Urinary bladder (tissue), 4 donors: Measurements from ENCODE around the gene PIGR. TPM values are rescaled to one million over a fixed set of nuclear protein-coding genes. Genes with fewer than 3 reads are reported as not detected.

ENCODE experiments used
- DNase-seq: peaks from one replicate; pipeline ENCODE4 v3.0.0-alpha.2; 2015; ENCODE audit errors: extremely low spot score
- H3K27ac ChIP-seq: one replicate; pipeline ENCODE4 v1.5.1; 2013; ENCODE audit warnings: low read depth, mild to moderate bottlenecking, moderate library complexity
- H3K36me3 ChIP-seq: one replicate; pipeline ENCODE4 v1.6.1; 2013; ENCODE audit warnings: mild to moderate bottlenecking, moderate library complexity; ENCODE audit not compliant: insufficient read depth
- H3K4me1 ChIP-seq: one replicate; pipeline ENCODE4 v1.6.1; 2013; ENCODE audit warnings: mild to moderate bottlenecking, moderate library complexity; ENCODE audit not compliant: insufficient read depth
- H3K4me3 ChIP-seq: one replicate; pipeline ENCODE4 v1.5.1; 2013; ENCODE audit warnings: low read depth, low read length
- whole genome bisulfite sequencing: extraction: QIAGEN DNeasy Blood & Tissue Kit; methylation state at CpG from one replicate; pipeline ENCODE4 v1.1.7; 2013; 5-methylcytosine and 5-hydroxymethylcytosine counted together
- polyA plus RNA-seq: library from polyadenylated mRNA; stranded (reverse); fragments of 200-250 nt; gene quantifications from one replicate; pipeline ENCODE4 v1.2.3, GENCODE V29; 2013
- total RNA-seq: library from RNA; depleted of rRNA; stranded (reverse); fragments of >200 nt; gene quantifications from one replicate; pipeline ENCODE4 v1.2.3, GENCODE V29; 2014
- donor health status: healthy with polysubstance abuse.
- donor health status: healthy.

The PIGR gene
- total and polyA plus RNA-seq, 2 donors = 2.3 to 27.5 TPM

DNA sequence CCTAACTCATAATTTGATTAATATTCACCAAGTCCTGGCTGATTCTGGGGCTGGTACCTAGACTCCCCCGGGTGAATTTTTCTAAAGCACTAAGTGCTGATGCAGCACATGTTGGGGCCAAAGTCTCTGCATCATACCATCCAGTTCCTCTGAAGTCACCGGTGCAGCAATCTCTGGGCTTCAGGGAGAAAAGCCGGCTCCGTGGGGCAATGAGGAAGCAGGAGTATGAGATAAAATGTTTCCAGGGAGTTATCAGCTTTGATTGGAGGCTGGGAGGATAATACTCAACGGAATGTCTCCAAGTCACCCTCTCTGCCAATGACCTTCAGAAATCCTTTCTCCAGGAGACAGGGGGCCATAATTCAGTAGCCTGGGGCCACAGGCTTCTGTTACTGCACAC, 22.8 kb upstream of the PIGR start:
- DNase-seq = no peak
- Histone ChIP-seq H3K4me1 (no peaks in the 10 kb centered on the region), H3K36me3 (no peaks in the 10 kb centered on the region), H3K27ac (no peak overlapping the region), H3K4me3 (no peak overlapping the region)
- 56% methylated on average over 5 of the region's 5 CpGs for WGBS

DNA sequence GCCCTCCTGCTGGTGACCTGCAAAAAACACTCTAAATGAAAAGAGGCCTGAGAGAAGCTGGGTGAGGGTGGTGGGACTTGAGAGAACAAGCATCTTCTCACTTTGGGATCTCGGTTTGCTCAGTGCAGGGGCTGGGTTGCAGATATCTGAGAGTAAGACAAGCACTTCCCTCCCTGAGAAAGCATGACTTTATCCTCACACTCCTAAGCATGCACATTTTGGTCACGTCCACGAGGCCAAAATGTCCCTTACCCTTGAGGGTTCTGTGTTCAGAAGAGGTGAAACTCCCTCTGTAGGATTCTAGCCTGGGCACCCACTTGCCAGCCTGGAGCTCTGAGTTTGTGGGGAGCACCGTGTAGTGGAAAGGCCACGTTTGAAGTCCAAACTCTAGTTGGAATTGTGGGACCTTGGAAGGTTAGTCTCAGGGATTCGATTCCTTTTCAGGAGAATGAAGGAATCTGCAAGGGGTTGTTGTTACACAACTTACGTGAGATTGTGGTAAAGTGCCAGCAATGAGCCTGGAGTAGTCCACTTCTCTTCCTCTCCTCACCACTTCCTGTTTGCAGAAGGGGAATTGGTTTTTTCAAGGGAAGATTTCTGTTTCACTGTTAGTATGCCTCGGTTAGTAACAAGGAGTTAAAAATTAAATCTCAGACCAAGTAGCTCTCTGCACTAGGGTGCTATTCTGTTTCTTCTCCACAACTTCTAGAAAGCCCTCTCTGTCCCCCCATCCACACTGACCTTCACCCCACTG, 21.0 kb upstream of the PIGR start:
- no peak overlapping the region for H3K27ac ChIP-seq
- WGBS = 68% methylated on average over 8 of the region's 8 CpGs
- no peak overlapping the region for H3K4me3 ChIP-seq
- H3K36me3 ChIP-seq = no peaks in the 10 kb centered on the region
- H3K4me1 ChIP-seq = no peaks in the 10 kb centered on the region
- no peak for DNase-seq

DNA sequence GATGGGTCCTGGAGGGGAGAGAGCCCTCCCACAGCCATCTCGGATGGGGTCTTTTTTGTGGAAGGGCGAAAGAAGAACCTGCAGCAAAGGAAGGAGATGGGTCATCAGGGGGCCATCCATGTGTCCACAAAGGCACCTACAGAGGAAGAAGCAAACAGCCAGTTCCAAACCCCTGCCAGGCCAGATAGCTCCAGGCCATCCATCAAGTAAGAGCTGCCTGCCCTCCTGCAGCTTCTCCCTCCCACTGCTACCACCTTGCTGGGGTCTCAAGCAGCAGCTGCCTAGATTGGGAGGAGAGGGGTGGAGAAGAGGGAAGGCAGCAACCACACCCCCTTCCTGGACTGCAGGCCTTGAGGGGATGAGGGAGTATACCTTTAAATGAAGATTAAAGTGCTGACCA, 19.5 kb upstream of the PIGR start:
- no peaks in the 10 kb centered on the region for H3K4me1 ChIP-seq
- H3K36me3 ChIP-seq = no peaks in the 10 kb centered on the region
- no peak for DNase-seq
- no peak overlapping the region for H3K4me3 ChIP-seq
- no peak overlapping the region for H3K27ac ChIP-seq
- 84% methylated on average over 2 of the region's 2 CpGs for WGBS

GRCh38 chr1:206963740-206964139, 17.5 kb upstream of the PIGR start:
- Histone ChIP-seq H3K4me1 (no peaks in the 10 kb centered on the region), H3K4me3 (no peak overlapping the region), H3K36me3 (no peaks in the 10 kb centered on the region), H3K27ac (no peak overlapping the region)
- 95% methylated on average over 1 of the region's 1 CpG for WGBS
- DNase-seq = no peak

DNA sequence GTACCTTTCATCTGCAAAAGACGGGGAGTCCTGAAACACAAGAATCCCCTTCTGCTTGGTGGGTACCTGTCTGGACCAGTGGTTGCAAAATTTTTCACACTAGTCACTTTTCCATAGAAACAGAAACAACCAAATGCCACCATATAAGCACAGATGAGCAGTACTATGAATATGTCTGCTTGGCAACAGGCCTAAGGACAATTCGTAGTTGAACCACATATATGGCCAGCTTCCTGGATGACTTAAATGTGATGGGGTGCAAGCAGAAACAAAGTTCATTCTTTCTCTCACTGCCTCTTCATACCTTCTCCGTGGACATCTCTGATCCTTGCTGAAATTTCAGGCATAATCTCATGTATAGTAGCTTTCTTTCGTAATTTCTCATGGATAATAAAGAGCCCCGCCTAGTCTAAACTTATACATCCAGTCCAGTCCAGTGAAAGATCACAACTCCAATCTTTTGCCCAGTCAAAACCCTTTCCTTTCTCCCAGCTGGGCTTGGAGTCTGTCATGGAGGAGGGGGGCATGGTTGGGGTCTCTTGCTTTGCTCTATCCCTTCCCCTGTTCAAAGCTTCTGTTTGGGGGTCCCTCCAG, 16.9 kb upstream of the PIGR start:
- Histone ChIP-seq H3K36me3 (no peaks in the 10 kb centered on the region), H3K4me1 (no peaks in the 10 kb centered on the region), H3K27ac (no peak overlapping the region), H3K4me3 (no peak overlapping the region)
- WGBS = 85% methylated on average over 5 of the region's 5 CpGs
- DNase-seq = no peak

- DNase-seq = no peak
- no peaks in the 10 kb centered on the region for H3K36me3 ChIP-seq
- no peak overlapping the region for H3K27ac ChIP-seq
- WGBS = 90% methylated on average over 7 of the region's 7 CpGs
- no peak overlapping the region for H3K4me3 ChIP-seq
- H3K4me1 ChIP-seq = no peaks in the 10 kb centered on the region
These were observed 16.0 kb upstream of the PIGR start for GRCh38 chr1:206962272-206962671.

DNA sequence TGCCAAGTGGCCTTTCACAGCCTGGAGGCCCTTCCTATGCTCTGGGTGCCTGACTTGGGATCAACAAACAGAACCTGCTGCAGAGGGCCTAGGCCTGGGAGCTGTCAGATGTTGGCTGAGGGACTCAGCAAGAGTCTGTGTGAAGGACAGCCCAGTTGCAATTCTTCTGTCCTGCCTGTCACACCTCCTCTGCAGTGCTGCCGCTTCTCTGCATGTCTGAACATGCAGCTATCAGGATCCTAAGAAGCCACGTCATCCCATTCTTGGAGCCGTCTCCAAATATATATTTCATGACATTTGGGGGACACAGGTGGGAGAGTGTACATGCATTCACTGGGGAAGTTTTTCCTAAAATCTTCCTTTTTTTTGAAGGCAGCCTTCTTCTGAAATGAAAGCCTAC, 15.4 kb upstream of the PIGR start:
- WGBS = 87% methylated on average over 3 of the region's 3 CpGs
- no peaks in the 10 kb centered on the region for H3K4me1 ChIP-seq
- H3K36me3 ChIP-seq = no peaks in the 10 kb centered on the region
- DNase-seq = no peak
- H3K27ac ChIP-seq = no peak overlapping the region
- H3K4me3 ChIP-seq = no peak overlapping the region

DNA sequence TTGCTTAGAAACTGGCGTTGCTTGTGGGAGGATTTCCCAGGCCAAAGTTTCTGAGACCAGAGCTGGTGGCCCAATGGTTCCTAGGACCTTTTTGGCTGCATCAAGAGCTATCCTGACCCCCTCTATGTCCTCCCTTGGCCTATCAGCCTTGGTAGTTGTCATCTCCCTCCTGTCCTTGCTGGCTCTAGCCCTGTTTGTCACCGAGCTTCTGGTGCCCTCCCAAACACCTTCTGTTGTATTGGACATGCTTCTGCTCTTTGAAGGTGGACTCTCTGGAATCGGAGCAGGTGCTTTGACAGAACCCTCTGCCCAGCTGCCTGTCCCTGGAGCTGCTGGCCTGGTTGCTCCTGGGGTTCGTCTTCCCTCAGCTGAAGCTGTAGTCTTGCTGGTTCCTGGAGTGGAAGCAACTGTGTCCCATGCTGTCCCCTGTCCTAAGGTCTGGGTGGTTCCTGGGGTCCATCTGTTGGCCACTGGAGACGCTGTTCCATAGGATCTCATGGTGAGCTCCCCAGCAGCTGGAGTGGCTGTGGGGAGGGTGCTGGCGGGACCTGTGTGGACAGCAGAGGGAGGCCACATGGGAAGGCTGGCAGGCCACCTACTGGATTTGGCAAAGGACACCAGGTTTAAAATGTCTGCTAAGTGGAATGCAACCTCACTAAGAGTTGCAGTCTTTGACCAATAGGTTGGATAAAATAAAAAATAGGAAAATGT, 14.6 kb upstream of the PIGR start:
- Histone ChIP-seq H3K4me3 (no peak overlapping the region), H3K27ac (no peak overlapping the region), H3K36me3 (no peaks in the 10 kb centered on the region), H3K4me1 (no peaks in the 10 kb centered on the region)
- no peak for DNase-seq
- 90% methylated on average over 6 of the region's 6 CpGs for WGBS

DNA sequence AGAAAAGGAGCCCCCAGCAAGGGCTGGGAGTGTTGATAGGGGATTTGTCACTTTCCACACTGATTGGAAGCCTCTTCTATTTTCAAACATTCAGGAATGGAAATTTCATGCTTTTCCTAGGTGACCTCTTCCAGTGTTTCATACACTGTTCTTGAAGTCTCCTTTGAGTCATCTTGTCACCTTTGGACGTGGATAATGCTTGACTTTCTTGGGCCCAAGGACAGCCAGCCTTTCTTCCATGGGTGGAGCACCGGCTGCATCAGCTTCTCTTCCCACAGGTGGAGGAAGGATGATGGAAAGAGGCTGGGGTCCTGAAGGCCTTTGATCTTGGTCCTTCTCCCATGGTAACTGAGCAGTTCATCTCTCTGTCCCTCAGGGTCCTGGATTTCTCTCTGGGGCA, 11.9 kb upstream of the PIGR start:
- no peaks in the 10 kb centered on the region for H3K4me1 ChIP-seq
- DNase-seq = no peak
- 91% methylated on average over 2 of the region's 2 CpGs for WGBS
- H3K27ac ChIP-seq = no peak overlapping the region
- H3K4me3 ChIP-seq = no peak overlapping the region
- no peaks in the 10 kb centered on the region for H3K36me3 ChIP-seq

- H3K36me3 ChIP-seq = no peaks in the 10 kb centered on the region
- no peak for DNase-seq
- H3K4me3 ChIP-seq = no peak overlapping the region
- H3K4me1 ChIP-seq = no peaks in the 10 kb centered on the region
- WGBS = 73% methylated on average over 5 of the region's 5 CpGs
- no peak overlapping the region for H3K27ac ChIP-seq
These were observed 11.4 kb upstream of the PIGR start for GRCh38 chr1:206957639-206958038.

GRCh38 chr1:206955476-206956451, 9.5 kb upstream of the PIGR start:
- no peak for DNase-seq
- 35% methylated on average over 11 of the region's 11 CpGs for WGBS

DNA sequence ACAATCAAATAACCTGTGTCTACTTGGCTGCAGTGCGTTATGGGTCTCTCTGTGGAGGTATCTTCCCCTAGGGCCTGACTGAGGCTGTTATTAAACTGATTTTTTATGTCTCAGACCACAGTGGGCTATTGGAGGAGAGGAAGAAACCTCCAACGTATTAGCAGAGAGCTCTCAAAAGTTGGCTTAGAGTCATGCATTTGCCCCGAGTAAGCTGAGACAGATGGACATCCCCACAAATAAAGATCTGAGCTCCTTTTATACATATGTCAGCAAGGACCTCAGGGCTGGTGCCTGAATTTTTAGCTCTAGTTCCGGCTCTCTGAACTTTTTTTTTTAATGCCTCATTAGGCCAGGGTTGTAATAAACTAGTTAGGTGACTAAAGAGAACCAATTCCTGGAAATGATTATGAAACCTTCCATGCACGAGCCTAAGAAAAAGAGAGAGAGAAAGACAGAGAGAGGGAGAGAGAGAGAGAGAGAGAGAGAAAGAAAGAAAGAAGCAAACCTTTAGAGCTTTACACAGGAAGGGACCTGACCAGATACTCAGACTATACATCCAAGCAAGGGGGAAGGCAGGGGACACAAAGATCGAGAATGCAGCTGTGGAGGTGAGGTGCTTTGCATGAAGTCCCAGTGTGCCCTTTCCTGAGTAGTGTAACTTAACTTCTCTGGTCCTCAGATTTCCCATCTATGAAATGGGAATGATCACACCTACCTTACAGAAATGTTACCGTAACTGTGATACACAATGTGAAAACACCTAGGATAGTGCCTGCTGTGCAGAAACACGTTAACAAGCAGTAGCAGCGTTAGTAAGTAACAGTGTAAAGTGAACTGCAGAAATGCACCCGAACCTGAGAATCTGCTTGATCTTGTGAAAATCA, 8.4 kb upstream of the PIGR start:
- Histone ChIP-seq H3K4me1 (no peaks in the 10 kb centered on the region), H3K4me3 (no peak overlapping the region), H3K36me3 (no peaks in the 10 kb centered on the region), H3K27ac (no peak overlapping the region)
- WGBS = 82% methylated on average over 10 of the region's 10 CpGs
- no peak for DNase-seq

More at GRCh38 chr1:206955476-206956451, 9.5 kb upstream of the PIGR start:
- no peaks in the 10 kb centered on the region for H3K36me3 ChIP-seq
- no peaks in the 10 kb centered on the region for H3K4me1 ChIP-seq
- no peak overlapping the region for H3K27ac ChIP-seq
- no peak overlapping the region for H3K4me3 ChIP-seq
